Tibial nerve (tissue), 3 donors: Measurements from ENCODE around the gene NFILZ.

ENCODE experiments used
- POLR2A ChIP-seq, 2 donors: fragments of 450-650 bp; IDR thresholded peaks; one replicate each; pipeline ENCODE4 v1.6.1; 2017; ENCODE audit warnings: antibody characterized with exemption in 2 of 2, mild to moderate bottlenecking in 2 of 2, moderate library complexity in 2 of 2
- TF ChIP-seq, protein P1 (sequence below), 5 experiments: fragments of 200-600 bp in 3 of 5; fragments of 450-650 bp in 2 of 5; sonication (generic) in 3 of 5; IDR thresholded peaks; one replicate each; pipeline ENCODE4 v1.5.1; 2016 to 2019; ENCODE audit warnings: antibody characterized with exemption in 5 of 5, mild to moderate bottlenecking in 3 of 5, moderate library complexity in 2 of 5

DNA sequence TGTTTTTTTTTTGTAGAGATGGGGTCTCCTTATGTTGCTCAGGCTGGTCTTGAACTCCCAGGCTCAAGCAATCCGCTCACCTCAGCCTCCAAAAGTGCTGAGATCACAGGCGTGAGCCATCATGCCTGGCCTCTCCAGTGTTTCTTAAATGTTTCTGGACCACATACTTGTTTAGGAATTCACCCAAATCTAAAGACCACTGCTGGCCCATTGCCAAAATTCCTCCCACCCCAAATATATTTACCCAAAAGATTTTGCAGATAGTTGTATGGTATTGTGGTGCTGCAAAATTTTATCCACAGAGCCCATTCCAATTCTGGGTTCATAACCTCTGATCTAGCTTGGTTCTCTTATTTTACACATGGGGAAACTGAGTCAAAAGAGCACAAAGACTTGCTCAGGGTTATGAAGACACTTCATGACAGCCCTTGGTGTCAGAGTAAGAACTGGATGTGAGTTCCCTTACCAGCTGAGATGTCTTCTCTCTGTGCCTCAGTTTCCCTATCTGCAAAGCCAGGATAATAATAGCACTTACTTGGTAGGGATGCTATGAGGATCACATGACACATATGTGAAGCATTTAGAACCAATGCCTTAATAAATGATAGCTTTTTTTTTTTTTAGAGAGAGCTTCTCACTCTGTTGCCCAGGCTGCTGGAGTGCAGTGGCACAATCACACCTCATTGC is 10.9 kb downstream of the NFILZ start:
- TF ChIP-seq, protein P1, sequence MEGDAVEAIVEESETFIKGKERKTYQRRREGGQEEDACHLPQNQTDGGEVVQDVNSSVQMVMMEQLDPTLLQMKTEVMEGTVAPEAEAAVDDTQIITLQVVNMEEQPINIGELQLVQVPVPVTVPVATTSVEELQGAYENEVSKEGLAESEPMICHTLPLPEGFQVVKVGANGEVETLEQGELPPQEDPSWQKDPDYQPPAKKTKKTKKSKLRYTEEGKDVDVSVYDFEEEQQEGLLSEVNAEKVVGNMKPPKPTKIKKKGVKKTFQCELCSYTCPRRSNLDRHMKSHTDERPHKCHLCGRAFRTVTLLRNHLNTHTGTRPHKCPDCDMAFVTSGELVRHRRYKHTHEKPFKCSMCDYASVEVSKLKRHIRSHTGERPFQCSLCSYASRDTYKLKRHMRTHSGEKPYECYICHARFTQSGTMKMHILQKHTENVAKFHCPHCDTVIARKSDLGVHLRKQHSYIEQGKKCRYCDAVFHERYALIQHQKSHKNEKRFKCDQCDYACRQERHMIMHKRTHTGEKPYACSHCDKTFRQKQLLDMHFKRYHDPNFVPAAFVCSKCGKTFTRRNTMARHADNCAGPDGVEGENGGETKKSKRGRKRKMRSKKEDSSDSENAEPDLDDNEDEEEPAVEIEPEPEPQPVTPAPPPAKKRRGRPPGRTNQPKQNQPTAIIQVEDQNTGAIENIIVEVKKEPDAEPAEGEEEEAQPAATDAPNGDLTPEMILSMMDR (IDR thresholded peaks at IDR 0.05): no peak
- no peak for TF ChIP-seq POLR2A (IDR thresholded peaks at IDR 0.05)
